A549 (cell line): ENCODE measurements around the gene GP1BA. TPM values are rescaled to one million over a fixed set of nuclear protein-coding genes. Genes with fewer than 3 reads are reported as not detected.

Experiments used
- ATAC-seq, 2 experiments: fragments of 200-7000 bp in 1 of 2; fragments of >200 bp in 1 of 2; cut with Nextera tagmentation in 1 of 2; cut with Tn5 transposase in 1 of 2; 3 replicates each; pipeline versions ENCODE4 v1.8.0 to v1.9.1; 2018 to 2020; ENCODE audit warnings: mild to moderate bottlenecking in 1 of 2, moderate library complexity in 1 of 2
- CTCF ChIA-PET: fragments of 300-600 bp; sonication (Branson Sonifier 250); formaldehyde crosslinking; extraction: SDS; loops from one replicate; lab custom pipeline; 2021; ENCODE audit warnings: antibody characterized with exemption, inconsistent platforms; lab: Yijun Ruan, JAX
- POLR2A ChIA-PET: fragments of 350-600 bp; formaldehyde crosslinking; extraction: SDS; loops from one replicate; lab custom pipeline; 2021; ENCODE audit warnings: antibody characterized with exemption, inconsistent platforms; lab: Yijun Ruan, JAX
- DNase-seq, 2 experiments: peaks; one replicate each; pipeline versions ENCODE4 v3.0.0 to v3.0.0-alpha.2; 2011 to 2016; ENCODE audit warnings: low read depth in 1 of 2, low spot score in 1 of 2
- FAIRE-seq: peaks from 2 replicates; lab custom pipeline; 2011; peaks lifted over from hg19 to GRCh38; lab: Jason Lieb, UNC
- H3K27ac ChIP-seq, 2 experiments: fragments of >200 bp; sonication (Bioruptor Twin); formaldehyde crosslinking; 3 replicates each; pipeline ENCODE4 v1.5.1; 2016 to 2017
- H3K4me1 ChIP-seq: fragments of >200 bp; sonication (Bioruptor Twin); formaldehyde crosslinking; 3 replicates; pipeline ENCODE4 v1.6.1; 2016
- H3K4me2 ChIP-seq: fragments of >200 bp; sonication (Bioruptor Twin); formaldehyde crosslinking; 3 replicates; pipeline ENCODE4 v1.6.1; 2016
- H3K4me3 ChIP-seq: fragments of >200 bp; sonication (Bioruptor Twin); formaldehyde crosslinking; 3 replicates; pipeline ENCODE4 v1.5.1; 2016
- H3K9me3 ChIP-seq: fragments of >200 bp; sonication (Bioruptor Twin); formaldehyde crosslinking; 3 replicates; pipeline ENCODE4 v1.6.1; 2016
- BCL3 ChIP-seq: fragments of >200 bp; sonication (Bioruptor Twin); formaldehyde crosslinking; IDR thresholded peaks from 3 replicates; pipeline ENCODE4 v1.6.1; 2016
- E2F6 ChIP-seq: IDR thresholded peaks from 2 replicates; pipeline ENCODE4 v1.6.1; 2012; ENCODE audit warnings: low read depth, borderline replicate concordance
- EHF ChIP-seq: fragments of 250-450 bp; sonication (Bioruptor Pico); IDR thresholded peaks from 2 replicates; pipeline ENCODE4 v1.5.0; 2020; ENCODE audit warnings: mild to moderate bottlenecking
- EP300 ChIP-seq, 2 experiments: fragments of >200 bp; sonication (Bioruptor Twin); formaldehyde crosslinking; IDR thresholded peaks; 2 replicates in 1 of 2; 3 replicates in 1 of 2; pipeline ENCODE4 v1.6.1; 2016 to 2017
- ESRRA ChIP-seq: fragments of 150-350 bp; IDR thresholded peaks from 2 replicates; pipeline ENCODE4 v1.6.1; 2014; ENCODE audit warnings: mild to moderate bottlenecking, low read length, borderline replicate concordance
- FOXS1 ChIP-seq: fragments of 250-450 bp; sonication (Bioruptor Pico); IDR thresholded peaks from 2 replicates; pipeline ENCODE4 v1.5.0; 2020; ENCODE audit warnings: mild to moderate bottlenecking, moderate library complexity
- HDAC2 ChIP-seq: fragments of 200-600 bp; sonication (generic); IDR thresholded peaks from 2 replicates; pipeline ENCODE4 v1.6.1; 2016
- HOXA7 ChIP-seq: fragments of 250-450 bp; sonication (Bioruptor Pico); IDR thresholded peaks from 2 replicates; pipeline ENCODE4 v1.5.0; 2020; ENCODE audit warnings: mild to moderate bottlenecking, moderate library complexity
- HOXB5 ChIP-seq: fragments of 250-450 bp; sonication (Bioruptor Pico); IDR thresholded peaks from 2 replicates; pipeline ENCODE4 v1.5.0; 2020; ENCODE audit warnings: mild to moderate bottlenecking, moderate library complexity
- JUN ChIP-seq, 2 experiments: fragments of >200 bp; sonication (Bioruptor Twin); formaldehyde crosslinking; IDR thresholded peaks; 2 replicates in 1 of 2; 3 replicates in 1 of 2; pipeline ENCODE4 v1.6.1; 2016 to 2017
- KDM5A ChIP-seq: fragments of 200-600 bp; sonication (generic); IDR thresholded peaks from 2 replicates; pipeline ENCODE4 v1.6.1; 2016; ENCODE audit warnings: antibody characterized with exemption, mild to moderate bottlenecking
- MAFK ChIP-seq: fragments of 450-650 bp; IDR thresholded peaks from 2 replicates; pipeline ENCODE4 v1.6.1; 2014; ENCODE audit not compliant: partially characterized antibody
- PHF8 ChIP-seq: fragments of 200-600 bp; sonication (generic); IDR thresholded peaks from 2 replicates; pipeline ENCODE4 v1.6.1; 2016; ENCODE audit warnings: low read depth, mild to moderate bottlenecking, antibody characterized with exemption, moderate library complexity, borderline replicate concordance
- RARB ChIP-seq: fragments of 250-450 bp; sonication (Bioruptor Pico); IDR thresholded peaks from 2 replicates; pipeline ENCODE4 v1.8.0; 2021; ENCODE audit warnings: mild to moderate bottlenecking, moderate library complexity
- SMC3 ChIP-seq: fragments of >200 bp; sonication (Bioruptor Twin); formaldehyde crosslinking; IDR thresholded peaks from 3 replicates; pipeline ENCODE4 v1.6.1; 2018; ENCODE audit warnings: inconsistent platforms
- TFCP2L1 ChIP-seq: fragments of 250-450 bp; sonication (Bioruptor Pico); IDR thresholded peaks from 2 replicates; pipeline ENCODE4 v1.5.0; 2021; ENCODE audit warnings: mild to moderate bottlenecking
- TP53 ChIP-seq: fragments of 250-450 bp; sonication (Bioruptor Pico); IDR thresholded peaks from 2 replicates; pipeline ENCODE4 v1.5.0; 2021; ENCODE audit warnings: mild to moderate bottlenecking, moderate library complexity
- ZC3H11A ChIP-seq: fragments of 450-650 bp; IDR thresholded peaks from 2 replicates; pipeline ENCODE4 v1.6.1; 2014; ENCODE audit warnings: antibody characterized with exemption, mild to moderate bottlenecking
- WGBS: methylation state at CpG from one replicate; pipeline ENCODE4 v1.1.6; 2017; ENCODE audit errors: missing lambda C conversion rate; 5-methylcytosine and 5-hydroxymethylcytosine counted together
- polyA plus RNA-seq, 4 experiments: library from polyadenylated mRNA; depleted of rRNA in 3 of 4; stranded (reverse); fragments of >200 nt; fragmentation: RNase III in 1 of 4; extraction: RNeasy Plus Mini Kit Qiagen cat#74134 plus additional on column Dnase treatment in 1 of 4; gene quantifications; 2 replicates in 3 of 4; 3 replicates in 1 of 4; pipeline ENCODE4 v1.2.3, GENCODE V29; 2011 to 2017
- TF ChIP-seq, protein P1 (sequence below): fragments of >200 bp; sonication (Bioruptor Twin); formaldehyde crosslinking; IDR thresholded peaks from 3 replicates; pipeline ENCODE4 v1.5.1; 2016
- TF ChIP-seq, protein P2 (sequence below): IDR thresholded peaks from 2 replicates; pipeline ENCODE4 v1.6.1; 2012

Gene GP1BA
- polyA plus RNA-seq, 2 of the 4 experiments (the other 2 are of a cell fraction), result not detected

DNA sequence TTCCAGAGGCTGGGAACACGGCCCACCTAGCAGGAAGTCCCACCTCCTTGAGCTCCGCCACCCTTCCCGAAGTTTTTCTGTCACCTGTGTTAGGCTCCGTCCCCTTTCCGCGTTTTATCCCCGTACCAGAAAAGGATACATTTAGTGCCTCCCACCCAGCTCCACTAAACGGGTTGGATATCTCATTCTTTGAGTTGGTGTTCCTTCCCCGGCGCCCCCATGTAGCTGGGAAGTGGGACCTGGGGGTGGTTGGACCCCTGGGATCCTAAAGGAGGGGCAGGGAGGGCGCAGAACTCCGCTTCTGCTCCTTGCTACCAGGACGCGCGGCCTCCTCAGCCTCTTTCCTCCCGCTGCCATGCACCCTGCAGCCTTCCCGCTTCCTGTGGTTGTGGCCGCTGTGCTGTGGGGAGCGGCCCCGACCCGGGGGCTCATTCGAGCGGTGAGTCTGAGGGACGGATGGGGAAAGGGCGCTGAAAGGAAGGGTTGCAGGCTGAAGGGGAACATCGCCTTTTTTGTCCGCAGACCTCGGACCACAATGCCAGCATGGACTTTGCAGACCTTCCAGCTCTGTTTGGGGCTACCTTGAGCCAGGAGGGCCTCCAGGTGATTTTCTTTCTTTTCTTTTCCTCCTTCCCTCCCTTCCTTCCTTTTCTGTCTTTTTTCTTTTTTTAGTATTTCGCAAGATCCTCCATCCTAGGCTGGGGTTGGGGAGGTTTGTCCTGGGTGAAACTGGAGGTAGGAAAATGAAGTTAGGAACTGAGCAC, 8.7 kb downstream of the GP1BA start (continued):
- TF ChIP-seq, protein P1, sequence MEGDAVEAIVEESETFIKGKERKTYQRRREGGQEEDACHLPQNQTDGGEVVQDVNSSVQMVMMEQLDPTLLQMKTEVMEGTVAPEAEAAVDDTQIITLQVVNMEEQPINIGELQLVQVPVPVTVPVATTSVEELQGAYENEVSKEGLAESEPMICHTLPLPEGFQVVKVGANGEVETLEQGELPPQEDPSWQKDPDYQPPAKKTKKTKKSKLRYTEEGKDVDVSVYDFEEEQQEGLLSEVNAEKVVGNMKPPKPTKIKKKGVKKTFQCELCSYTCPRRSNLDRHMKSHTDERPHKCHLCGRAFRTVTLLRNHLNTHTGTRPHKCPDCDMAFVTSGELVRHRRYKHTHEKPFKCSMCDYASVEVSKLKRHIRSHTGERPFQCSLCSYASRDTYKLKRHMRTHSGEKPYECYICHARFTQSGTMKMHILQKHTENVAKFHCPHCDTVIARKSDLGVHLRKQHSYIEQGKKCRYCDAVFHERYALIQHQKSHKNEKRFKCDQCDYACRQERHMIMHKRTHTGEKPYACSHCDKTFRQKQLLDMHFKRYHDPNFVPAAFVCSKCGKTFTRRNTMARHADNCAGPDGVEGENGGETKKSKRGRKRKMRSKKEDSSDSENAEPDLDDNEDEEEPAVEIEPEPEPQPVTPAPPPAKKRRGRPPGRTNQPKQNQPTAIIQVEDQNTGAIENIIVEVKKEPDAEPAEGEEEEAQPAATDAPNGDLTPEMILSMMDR, result no peak
- TF ChIP-seq SMC3, result no peak
- TF ChIP-seq HDAC2, result no peak
- TF ChIP-seq KDM5A, result peak; percentile 69
- no peak for TF ChIP-seq RARB (CRISPR knock-in tag)
- TF ChIP-seq ZC3H11A, result no peak
- TF ChIP-seq MAFK, result no peak
- TF ChIP-seq PHF8, result 0 out of 2 replicates have a peak, but pooled peaks have one; percentile 19
- TF ChIP-seq JUN (IDR thresholded peaks at IDR 0.05), result no peak; a peak in 1 of 5 replicates
- no peak for TF ChIP-seq EHF (CRISPR knock-in tag)
- TF ChIP-seq ESRRA, result no peak

GRCh38 chr17:4941319-4941610, 9.2 kb downstream of the GP1BA start:
- ChIA-PET POLR2A (interaction anchor here (3.2 kb wide), 1 partner anchor 25 kb away, joined by 83 read pairs; the partner anchor contains the start of gene SPAG7), CTCF (interaction anchor here (2.9 to 3.5 kb wide), 3 partner anchors 31 to 47 kb away, joined by 14 to 33 read pairs (median 15); partner anchors contain the start of gene CAMTA2)
- no peak for ATAC-seq
- no peak for FAIRE-seq
- 25% methylated on average over 4 of the region's 4 CpGs for WGBS
- H3K4me2 ChIP-seq, result peak overlapping the region; percentile 90
- H3K27ac ChIP-seq, result peak overlapping the region; percentile 89 to 93
- no peak for DNase-seq
- H3K4me1 ChIP-seq, result peaks cover 62% of the 10 kb centered on the region
- H3K4me3 ChIP-seq, result peak overlapping the region; percentile 85
- no peaks in the 10 kb centered on the region for H3K9me3 ChIP-seq
- TF ChIP-seq E2F6 (0 out of 2 replicates have a peak, but pooled peaks have one; percentile 6), EP300 (IDR thresholded peaks at IDR 0.05) (no peak)
- TF ChIP-seq, protein P1, result no peak
- TF ChIP-seq, protein P2, sequence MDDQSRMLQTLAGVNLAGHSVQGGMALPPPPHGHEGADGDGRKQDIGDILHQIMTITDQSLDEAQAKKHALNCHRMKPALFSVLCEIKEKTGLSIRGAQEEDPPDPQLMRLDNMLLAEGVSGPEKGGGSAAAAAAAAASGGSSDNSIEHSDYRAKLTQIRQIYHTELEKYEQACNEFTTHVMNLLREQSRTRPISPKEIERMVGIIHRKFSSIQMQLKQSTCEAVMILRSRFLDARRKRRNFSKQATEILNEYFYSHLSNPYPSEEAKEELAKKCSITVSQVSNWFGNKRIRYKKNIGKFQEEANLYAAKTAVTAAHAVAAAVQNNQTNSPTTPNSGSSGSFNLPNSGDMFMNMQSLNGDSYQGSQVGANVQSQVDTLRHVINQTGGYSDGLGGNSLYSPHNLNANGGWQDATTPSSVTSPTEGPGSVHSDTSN, result 0 out of 2 replicates have a peak, but pooled peaks have one; percentile 2

- Histone ChIP-seq H3K4me3 (no peak overlapping the region), H3K4me2 (0 out of 3 replicates have a peak overlapping the region, but pooled peaks have one; percentile 1), H3K9me3 (no peaks in the 10 kb centered on the region), H3K4me1 (peaks cover 65% of the 10 kb centered on the region), H3K27ac (0 out of 6 replicates have a peak overlapping the region, but pooled peaks of 1 of the 2 experiments have one; percentile 5)
- ChIA-PET CTCF (interaction anchor here (1.2 to 2.6 kb wide), 5 partner anchors 34 to 45 kb away, joined by 3 to 11 read pairs (median 4); partner anchors contain the start of genes CAMTA2 and CHRNE), POLR2A (interaction anchor here (1.5 kb wide), 1 partner anchor 25 kb away, joined by 3 read pairs; the partner anchor contains the start of gene SPAG7)
- no peak for DNase-seq
- no peak for ATAC-seq
- no peak for FAIRE-seq
- TF ChIP-seq FOXS1 (CRISPR knock-in tag), result no peak
- TF ChIP-seq ESRRA, result no peak
- 0 out of 3 replicates have a peak, but pooled peaks have one; percentile 20 for TF ChIP-seq BCL3
- no peak for TF ChIP-seq HDAC2
- TF ChIP-seq TFCP2L1, result peak; percentile 43; the same call in 1 of the 2 replicates
- TF ChIP-seq TP53 (CRISPR knock-in tag), result no peak
- TF ChIP-seq HOXA7 (CRISPR knock-in tag), result peak; percentile 30; the same call in 1 of the 2 replicates
- no peak for TF ChIP-seq HOXB5 (CRISPR knock-in tag)
- WGBS, result 85% methylated on average over 13 of the region's 13 CpGs
These were observed 10.9 kb downstream of the GP1BA start for GRCh38 chr17:4942760-4943508.
